ENCODE data around the gene TBC1D4.

DNA sequence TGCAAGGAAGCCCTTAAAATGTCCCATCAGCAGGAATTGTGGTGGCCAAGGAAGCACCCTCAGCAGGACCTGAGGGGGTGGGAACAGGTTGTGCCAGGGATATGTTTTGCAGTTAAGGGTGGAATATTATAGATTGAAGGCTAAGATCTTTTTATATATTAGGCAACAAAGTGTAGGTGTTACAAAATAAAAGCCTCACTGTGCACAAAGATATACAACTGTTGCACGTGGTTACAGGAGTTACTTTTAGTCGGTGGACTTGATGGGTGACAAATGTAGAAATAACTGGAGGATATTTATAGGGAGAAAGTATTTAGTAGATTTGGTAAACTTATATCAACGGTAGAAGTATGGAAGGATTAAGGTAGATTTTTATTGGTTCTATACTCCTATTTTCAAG lies 35.1 kb downstream of the TBC1D4 start:
- TF ChIP-seq POLR2A (IDR thresholded peaks at IDR 0.05; ENCODE audit: low read depth, low read length) (no peak), EZH2 (IDR thresholded peaks at IDR 0.05; ENCODE audit: borderline replicate concordance, control insufficient read depth, low read depth, low read length) (no peak), TCF3 (IDR thresholded peaks at IDR 0.05; ENCODE audit: borderline replicate concordance, insufficient read depth, low read depth, low read length) (no peak), HDAC6 (IDR thresholded peaks at IDR 0.05; ENCODE audit: unreplicated experiment) (no peak), TBL1XR1 (IDR thresholded peaks at IDR 0.05; ENCODE audit: low read depth, low read length) (no peak)
- TF ChIP-seq, protein P1, sequence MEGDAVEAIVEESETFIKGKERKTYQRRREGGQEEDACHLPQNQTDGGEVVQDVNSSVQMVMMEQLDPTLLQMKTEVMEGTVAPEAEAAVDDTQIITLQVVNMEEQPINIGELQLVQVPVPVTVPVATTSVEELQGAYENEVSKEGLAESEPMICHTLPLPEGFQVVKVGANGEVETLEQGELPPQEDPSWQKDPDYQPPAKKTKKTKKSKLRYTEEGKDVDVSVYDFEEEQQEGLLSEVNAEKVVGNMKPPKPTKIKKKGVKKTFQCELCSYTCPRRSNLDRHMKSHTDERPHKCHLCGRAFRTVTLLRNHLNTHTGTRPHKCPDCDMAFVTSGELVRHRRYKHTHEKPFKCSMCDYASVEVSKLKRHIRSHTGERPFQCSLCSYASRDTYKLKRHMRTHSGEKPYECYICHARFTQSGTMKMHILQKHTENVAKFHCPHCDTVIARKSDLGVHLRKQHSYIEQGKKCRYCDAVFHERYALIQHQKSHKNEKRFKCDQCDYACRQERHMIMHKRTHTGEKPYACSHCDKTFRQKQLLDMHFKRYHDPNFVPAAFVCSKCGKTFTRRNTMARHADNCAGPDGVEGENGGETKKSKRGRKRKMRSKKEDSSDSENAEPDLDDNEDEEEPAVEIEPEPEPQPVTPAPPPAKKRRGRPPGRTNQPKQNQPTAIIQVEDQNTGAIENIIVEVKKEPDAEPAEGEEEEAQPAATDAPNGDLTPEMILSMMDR (IDR thresholded peaks at IDR 0.05 in 2 of 3, conservative IDR thresholded peaks at IDR 0.05 in 1 of 3; ENCODE audit: control insufficient read depth in 2 of 3, extremely low read depth in 1 of 3, insufficient read depth in 1 of 3, low read depth in 3 of 3, low read length in 3 of 3), result no peak

Measured in GM12878 (cell line).